GM12874 (cell line): ENCODE measurements around the gene RAD52.

ENCODE experiments used
- CTCF ChIP-seq: IDR thresholded peaks from 2 replicates; pipeline ENCODE4 v1.5.1; 2011; ENCODE audit warnings: low read depth, mild to moderate bottlenecking, control low read depth, low read length, moderate library complexity; ENCODE audit not compliant: insufficient read depth

RAD52 gene

GRCh38 chr12:958588-959123 is 9.2 kb upstream of the RAD52 start:
- no peak for TF ChIP-seq CTCF

- no peak for TF ChIP-seq CTCF
These were observed 6.4 kb upstream of the RAD52 start for GRCh38 chr12:955939-956338.

- no peak for TF ChIP-seq CTCF
These were observed 5.2 kb upstream of the RAD52 start for GRCh38 chr12:954741-955140.

- TF ChIP-seq CTCF = no peak
These were observed 4.3 kb upstream of the RAD52 start for GRCh38 chr12:953776-954175.

- no peak for TF ChIP-seq CTCF
These were observed 1.7 kb upstream of the RAD52 start for GRCh38 chr12:951176-951575.

GRCh38 chr12:948238-948637 is 1.3 kb downstream of the RAD52 start:
- TF ChIP-seq CTCF = no peak

- no peak for TF ChIP-seq CTCF
These were observed 2.9 kb downstream of the RAD52 start for GRCh38 chr12:946631-947030.
